ENCODE data around the gene SMG6.

DNA sequence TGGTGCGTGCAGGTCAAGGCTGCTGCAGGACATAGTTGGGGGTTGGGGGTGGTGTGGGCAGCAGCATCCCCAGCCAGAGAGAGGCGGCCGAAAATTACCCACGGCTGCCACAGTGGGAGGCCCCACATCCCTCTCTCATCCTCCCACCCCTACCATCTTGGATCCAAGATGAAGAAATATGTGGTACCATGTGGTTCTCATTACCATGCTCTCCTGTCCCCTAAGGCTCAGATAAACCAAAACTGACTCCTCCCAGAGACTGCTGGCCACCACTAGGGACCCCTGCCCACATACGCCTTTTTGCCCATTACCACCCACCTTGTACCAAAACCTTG, 128.3 kb downstream of the SMG6 start:
- TF ChIP-seq, protein P1, sequence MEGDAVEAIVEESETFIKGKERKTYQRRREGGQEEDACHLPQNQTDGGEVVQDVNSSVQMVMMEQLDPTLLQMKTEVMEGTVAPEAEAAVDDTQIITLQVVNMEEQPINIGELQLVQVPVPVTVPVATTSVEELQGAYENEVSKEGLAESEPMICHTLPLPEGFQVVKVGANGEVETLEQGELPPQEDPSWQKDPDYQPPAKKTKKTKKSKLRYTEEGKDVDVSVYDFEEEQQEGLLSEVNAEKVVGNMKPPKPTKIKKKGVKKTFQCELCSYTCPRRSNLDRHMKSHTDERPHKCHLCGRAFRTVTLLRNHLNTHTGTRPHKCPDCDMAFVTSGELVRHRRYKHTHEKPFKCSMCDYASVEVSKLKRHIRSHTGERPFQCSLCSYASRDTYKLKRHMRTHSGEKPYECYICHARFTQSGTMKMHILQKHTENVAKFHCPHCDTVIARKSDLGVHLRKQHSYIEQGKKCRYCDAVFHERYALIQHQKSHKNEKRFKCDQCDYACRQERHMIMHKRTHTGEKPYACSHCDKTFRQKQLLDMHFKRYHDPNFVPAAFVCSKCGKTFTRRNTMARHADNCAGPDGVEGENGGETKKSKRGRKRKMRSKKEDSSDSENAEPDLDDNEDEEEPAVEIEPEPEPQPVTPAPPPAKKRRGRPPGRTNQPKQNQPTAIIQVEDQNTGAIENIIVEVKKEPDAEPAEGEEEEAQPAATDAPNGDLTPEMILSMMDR (IDR thresholded peaks at IDR 0.05; ENCODE audit: insufficient read depth, low read depth, low read length), result no peak
- no peak for TF ChIP-seq EZH2 (IDR thresholded peaks at IDR 0.05; ENCODE audit: insufficient read depth, low read length)

Data from astrocyte (in vitro differentiated cells and primary cell).